ENCODE results near the gene FSTL3. TPM values are rescaled to one million over a fixed set of nuclear protein-coding genes. Genes with fewer than 3 reads are reported as not detected.
"Not testable (repeated sequence)": the region's sequence is repeated elsewhere in the genome, so short reads cannot be mapped to it uniquely, and the experiment has no call there.

The FSTL3 gene
- total RNA-seq, 4 donors from 2014 or later: 7.5 to 20.1 (median 15.9) TPM

GRCh38 chr19:695352-695949 is 19.3 kb downstream of the FSTL3 start, which contains the start of gene PRSS57:
PRSS57 (minus strand) TSS chr19:695452; CDS start chr19:695430, 22 bp downstream.
- Histone ChIP-seq H3K36me3 (no peaks in the 10 kb centered on the region), H3K4me3 (no peak within 1 kb of the TSS), H3K27ac (no peak within 1 kb of the TSS), H3K4me1 (no peaks in the 10 kb centered on the region), H3K27me3 (peaks cover 15 to 22% (median 17%) of the 10 kb centered on the region in 3 donors), H3K9me3 (no peaks in the 10 kb centered on the region)
- in situ Hi-C loops (cut with MboI; ENCODE audit: low sequenced_read_pairs in 4 of 4) (no loop called here), intact Hi-C loops (cut with DNase I; ENCODE audit: low total_unique reads) (no loop called here)
- ATAC-seq: no peak
- DNase-seq: no peak
- TF ChIP-seq POLR2A (IDR thresholded peaks at IDR 0.05): no peak
- TF ChIP-seq, protein P1, sequence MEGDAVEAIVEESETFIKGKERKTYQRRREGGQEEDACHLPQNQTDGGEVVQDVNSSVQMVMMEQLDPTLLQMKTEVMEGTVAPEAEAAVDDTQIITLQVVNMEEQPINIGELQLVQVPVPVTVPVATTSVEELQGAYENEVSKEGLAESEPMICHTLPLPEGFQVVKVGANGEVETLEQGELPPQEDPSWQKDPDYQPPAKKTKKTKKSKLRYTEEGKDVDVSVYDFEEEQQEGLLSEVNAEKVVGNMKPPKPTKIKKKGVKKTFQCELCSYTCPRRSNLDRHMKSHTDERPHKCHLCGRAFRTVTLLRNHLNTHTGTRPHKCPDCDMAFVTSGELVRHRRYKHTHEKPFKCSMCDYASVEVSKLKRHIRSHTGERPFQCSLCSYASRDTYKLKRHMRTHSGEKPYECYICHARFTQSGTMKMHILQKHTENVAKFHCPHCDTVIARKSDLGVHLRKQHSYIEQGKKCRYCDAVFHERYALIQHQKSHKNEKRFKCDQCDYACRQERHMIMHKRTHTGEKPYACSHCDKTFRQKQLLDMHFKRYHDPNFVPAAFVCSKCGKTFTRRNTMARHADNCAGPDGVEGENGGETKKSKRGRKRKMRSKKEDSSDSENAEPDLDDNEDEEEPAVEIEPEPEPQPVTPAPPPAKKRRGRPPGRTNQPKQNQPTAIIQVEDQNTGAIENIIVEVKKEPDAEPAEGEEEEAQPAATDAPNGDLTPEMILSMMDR (IDR thresholded peaks at IDR 0.05 in 4 of 5, conservative IDR thresholded peaks at IDR 0.05 in 1 of 5): no peak

GRCh38 chr19:698529-698928 is 22.3 kb downstream of the FSTL3 start:
- ATAC-seq; H3K9me3 ChIP-seq; intact Hi-C loops (cut with DNase I; ENCODE audit: low total_unique reads); H3K4me3 ChIP-seq; H3K4me1 ChIP-seq; H3K36me3 ChIP-seq; H3K27ac ChIP-seq; in situ Hi-C loops (cut with MboI; ENCODE audit: low sequenced_read_pairs in 4 of 4); DNase-seq: not testable (repeated sequence)
- H3K27me3 ChIP-seq: peaks cover 28 to 40% (median 32%) of the 10 kb centered on the region in 3 donors

DNA sequence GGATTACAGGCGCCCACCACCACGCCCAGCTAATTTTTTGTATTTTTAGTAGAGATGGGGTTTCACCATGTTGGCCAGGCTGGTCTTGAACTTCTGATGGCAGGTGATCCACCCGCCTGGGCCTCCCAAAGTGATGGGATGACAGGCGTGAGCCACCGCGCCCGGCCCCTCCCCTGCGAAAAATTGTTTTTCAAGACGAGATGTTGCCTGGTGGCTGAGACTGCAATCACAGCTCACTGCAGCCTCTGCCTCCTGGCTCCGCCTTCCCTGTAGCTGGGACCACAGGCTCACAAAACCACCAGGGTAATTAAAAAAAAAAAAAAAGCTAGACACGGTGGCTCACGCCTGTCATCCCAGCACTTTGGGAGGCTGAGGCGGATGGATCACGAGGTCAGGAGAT is 23.7 kb downstream of the FSTL3 start:
- in situ Hi-C loops (cut with MboI; ENCODE audit: low sequenced_read_pairs in 4 of 4); H3K9me3 ChIP-seq; H3K36me3 ChIP-seq; H3K27ac ChIP-seq; H3K4me1 ChIP-seq; ATAC-seq; intact Hi-C loops (cut with DNase I; ENCODE audit: low total_unique reads); H3K4me3 ChIP-seq; DNase-seq: not testable (repeated sequence)
- H3K27me3 ChIP-seq: peaks cover 34 to 44% (median 34%) of the 10 kb centered on the region in 3 donors

- Histone ChIP-seq H3K27me3 (peaks cover 28 to 51% (median 45%) of the 10 kb centered on the region in 3 donors), H3K4me3 (peak overlapping the region in 1 of 4 donors; percentile 28), H3K27ac (peak overlapping the region in 1 of 4 donors; percentile 25)
Measured at GRCh38 chr19:702847-703246, 26.7 kb downstream of the FSTL3 start.

GRCh38 chr19:703329-703650 is 27.1 kb downstream of the FSTL3 start:
- Histone ChIP-seq H3K4me1 (no peaks in the 10 kb centered on the region), H3K36me3 (no peaks in the 10 kb centered on the region), H3K4me3 (peak overlapping the region in 2 of 4 donors; percentile 28 to 44), H3K27ac (peak overlapping the region in 3 of 4 donors; percentile 25 to 52 (median 45)), H3K9me3 (no peaks in the 10 kb centered on the region), H3K27me3 (peaks cover 28 to 55% (median 49%) of the 10 kb centered on the region in 3 donors)
- ATAC-seq (no peak), DNase-seq (no peak)
- in situ Hi-C loops (cut with MboI; ENCODE audit: low sequenced_read_pairs in 4 of 4) (no loop called here), intact Hi-C loops (cut with DNase I; ENCODE audit: low total_unique reads) (no loop called here)
- TF ChIP-seq POLR2A (IDR thresholded peaks at IDR 0.05): no peak
- TF ChIP-seq, protein P1 (IDR thresholded peaks at IDR 0.05 in 4 of 5, conservative IDR thresholded peaks at IDR 0.05 in 1 of 5): no peak

More at GRCh38 chr19:702847-703246, 26.7 kb downstream of the FSTL3 start:
- H3K36me3 ChIP-seq; H3K4me1 ChIP-seq; in situ Hi-C loops (cut with MboI; ENCODE audit: low sequenced_read_pairs in 4 of 4); intact Hi-C loops (cut with DNase I; ENCODE audit: low total_unique reads); H3K9me3 ChIP-seq; ATAC-seq; DNase-seq: not testable (repeated sequence)

GRCh38 chr19:703651-704446 is 27.7 kb downstream of the FSTL3 start:
- Histone ChIP-seq H3K27ac (peak overlapping the region in 3 of 4 donors; percentile 25 to 52 (median 45)), H3K27me3 (peaks cover 28 to 56% (median 51%) of the 10 kb centered on the region in 3 donors), H3K9me3 (no peaks in the 10 kb centered on the region), H3K4me1 (no peaks in the 10 kb centered on the region), H3K36me3 (no peaks in the 10 kb centered on the region), H3K4me3 (peak overlapping the region in 2 of 4 donors; percentile 28 to 44)
- in situ Hi-C loops (cut with MboI; ENCODE audit: low sequenced_read_pairs in 4 of 4): no loop called here
- ATAC-seq: peak; percentile 60 to 76
- peak; percentile 32 to 47 for DNase-seq
- intact Hi-C loops (cut with DNase I; ENCODE audit: low total_unique reads): no loop called here
- TF ChIP-seq, protein P1 (IDR thresholded peaks at IDR 0.05 in 4 of 5, conservative IDR thresholded peaks at IDR 0.05 in 1 of 5): no peak
- peak in 1 of 2 donors; percentile 12 for TF ChIP-seq POLR2A (IDR thresholded peaks at IDR 0.05)
